Transverse colon (tissue), 4 donors: ENCODE measurements around the gene PARPBP.

Source experiments
- EP300 ChIP-seq: sonication (generic); formaldehyde crosslinking; IDR thresholded peaks from one replicate; pipeline ENCODE4 v1.6.1; 2017; ENCODE audit warnings: antibody characterized with exemption, low read depth
- POLR2A ChIP-seq: fragments of 450-650 bp; IDR thresholded peaks from one replicate; pipeline ENCODE4 v1.6.1; 2016; ENCODE audit warnings: antibody characterized with exemption, mild to moderate bottlenecking, moderate library complexity
- POLR2AphosphoS5 ChIP-seq, 3 donors: sonication (generic); formaldehyde crosslinking; IDR thresholded peaks; one replicate each; pipeline ENCODE4 v1.6.1; 2016; ENCODE audit warnings: antibody characterized with exemption in 3 of 3
- TF ChIP-seq, protein P1 (sequence below), 5 experiments: fragments of 200-600 bp in 3 of 5; fragments of 450-650 bp in 2 of 5; sonication (generic) in 3 of 5; IDR thresholded peaks; 1 replicate in 2 of 5; 2 replicates in 3 of 5; pipeline ENCODE4 v1.5.1; 2016 to 2017; ENCODE audit warnings: antibody characterized with exemption in 5 of 5, inconsistent platforms in 3 of 5, mild to moderate bottlenecking in 2 of 5, moderate library complexity in 1 of 5

GRCh38 chr12:102197789-102198188 is 77.8 kb downstream of the PARPBP start, which contains the start of gene PMCH:
- TF ChIP-seq POLR2A (no peak), EP300 (no peak), POLR2AphosphoS5 (IDR thresholded peaks at IDR 0.05) (no peak)
- TF ChIP-seq, protein P1, sequence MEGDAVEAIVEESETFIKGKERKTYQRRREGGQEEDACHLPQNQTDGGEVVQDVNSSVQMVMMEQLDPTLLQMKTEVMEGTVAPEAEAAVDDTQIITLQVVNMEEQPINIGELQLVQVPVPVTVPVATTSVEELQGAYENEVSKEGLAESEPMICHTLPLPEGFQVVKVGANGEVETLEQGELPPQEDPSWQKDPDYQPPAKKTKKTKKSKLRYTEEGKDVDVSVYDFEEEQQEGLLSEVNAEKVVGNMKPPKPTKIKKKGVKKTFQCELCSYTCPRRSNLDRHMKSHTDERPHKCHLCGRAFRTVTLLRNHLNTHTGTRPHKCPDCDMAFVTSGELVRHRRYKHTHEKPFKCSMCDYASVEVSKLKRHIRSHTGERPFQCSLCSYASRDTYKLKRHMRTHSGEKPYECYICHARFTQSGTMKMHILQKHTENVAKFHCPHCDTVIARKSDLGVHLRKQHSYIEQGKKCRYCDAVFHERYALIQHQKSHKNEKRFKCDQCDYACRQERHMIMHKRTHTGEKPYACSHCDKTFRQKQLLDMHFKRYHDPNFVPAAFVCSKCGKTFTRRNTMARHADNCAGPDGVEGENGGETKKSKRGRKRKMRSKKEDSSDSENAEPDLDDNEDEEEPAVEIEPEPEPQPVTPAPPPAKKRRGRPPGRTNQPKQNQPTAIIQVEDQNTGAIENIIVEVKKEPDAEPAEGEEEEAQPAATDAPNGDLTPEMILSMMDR (IDR thresholded peaks at IDR 0.05), result no peak
